ENCODE data around the gene GOT1.

DNA sequence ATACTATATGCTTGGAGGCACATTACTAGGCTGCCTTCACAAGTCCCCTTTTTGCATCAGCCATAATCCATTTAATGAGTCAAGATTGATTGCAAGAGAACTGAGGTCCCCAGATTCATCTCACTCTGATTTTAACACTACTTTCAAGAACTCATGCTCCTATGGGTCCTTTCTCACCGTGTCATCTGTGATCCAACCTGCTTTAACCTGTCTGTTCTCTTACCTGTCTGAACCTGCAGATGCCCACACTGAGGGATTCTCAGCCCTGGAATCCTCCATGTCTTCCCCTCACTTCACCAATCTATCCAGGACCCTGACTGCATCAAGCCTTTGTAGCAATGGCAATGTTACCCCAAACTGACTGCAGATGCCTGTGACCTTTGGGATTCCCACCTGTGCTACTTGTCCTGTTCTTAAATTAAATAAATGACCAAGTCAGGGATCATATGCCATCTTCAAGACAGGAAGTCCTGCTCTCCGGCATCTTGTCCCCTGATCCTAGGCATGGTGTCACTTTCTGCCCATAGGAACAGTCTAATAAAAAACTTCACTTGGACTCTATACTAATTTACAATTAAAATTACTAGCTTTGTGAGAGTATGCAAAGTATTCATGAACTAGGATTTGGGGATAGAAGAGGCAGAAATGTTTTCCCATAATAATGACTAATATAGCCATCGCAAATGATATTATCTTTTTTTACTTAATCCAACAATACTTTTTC is 25.9 kb upstream of the GOT1 start:
- TF ChIP-seq EZH2 (IDR thresholded peaks at IDR 0.05; ENCODE audit: insufficient read depth, poor library complexity, severe bottlenecking) (no peak), EZH2phosphoT487 (IDR thresholded peaks at IDR 0.05; ENCODE audit: insufficient read depth, low read depth) (no peak)

Measured in GM23248 (cell line).